ENCODE measurements around the gene UBA52. TPM values are rescaled to one million over a fixed set of nuclear protein-coding genes. Genes with fewer than 3 reads are reported as not detected.

Gene UBA52
- total and polyA plus RNA-seq, 2 experiments from 2014 or later: 627 to 1,301 TPM

DNA sequence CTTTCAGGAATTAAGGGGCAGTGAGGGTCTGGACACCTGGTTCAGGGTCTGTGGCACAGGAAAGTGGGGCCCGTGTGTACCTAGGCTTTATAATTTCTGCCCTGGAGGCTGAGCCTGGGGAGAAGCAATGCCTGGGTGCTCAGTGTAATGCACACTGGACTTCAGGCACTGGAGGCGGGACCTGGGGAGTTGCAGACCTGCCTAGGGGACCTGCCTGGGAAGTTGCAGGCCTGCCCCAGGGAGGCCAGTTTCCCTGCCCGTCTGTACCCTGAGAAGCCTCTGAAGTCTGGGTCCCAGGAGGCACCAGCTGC lies 38.5 kb downstream of the UBA52 start:
- Histone ChIP-seq H3K27ac (ENCODE audit: low read depth) (no peak overlapping the region), H3K36me3 (ENCODE audit: insufficient read depth) (no peaks in the 10 kb centered on the region), H3K4me2 (peak overlapping the region; percentile 94), H3K79me2 (replicated peaks; ENCODE audit: insufficient read depth) (no peaks in the 10 kb centered on the region), H3K9me2 (ENCODE audit: insufficient read depth) (no peaks in the 10 kb centered on the region), H2AFZ (no peak overlapping the region), H3K4me3 (peak overlapping the region; percentile 76), H4K20me1 (replicated peaks; ENCODE audit: insufficient read depth) (no peaks in the 10 kb centered on the region), H3K4me1 (ENCODE audit: insufficient read depth) (peaks cover 53% of the 10 kb centered on the region), H3F3A (replicated peaks; ENCODE audit: low read depth) (peaks cover 25% of the 10 kb centered on the region), H3K27me3 (ENCODE audit: insufficient read depth) (peaks cover 97% of the 10 kb centered on the region)
- Mint-ChIP-seq H3K4me1 (peaks cover 42% of the 10 kb centered on the region), H3K27ac (no peak overlapping the region), H3K27me3 (ENCODE audit: insufficient read depth, low read depth, poor library complexity) (peaks cover 81% of the 10 kb centered on the region), H3K36me3 (ENCODE audit: low read depth) (peaks cover 3% of the 10 kb centered on the region; the same call in 1 of the 3 replicates), H3K4me3 (peak overlapping the region; percentile 23; the same call in 2 of the 3 replicates), H3K9me3 (no peaks in the 10 kb centered on the region; the same call in 2 of the 3 replicates)
- ATAC-seq (peak; percentile 3), DNase-seq (ENCODE audit: low spot score) (no peak)
- TF ChIP-seq ETS1 (IDR thresholded peaks at IDR 0.05): no peak
- TF ChIP-seq EZH2 (IDR thresholded peaks at IDR 0.05; ENCODE audit: low read depth, unreplicated experiment): peak; percentile 16

DNA sequence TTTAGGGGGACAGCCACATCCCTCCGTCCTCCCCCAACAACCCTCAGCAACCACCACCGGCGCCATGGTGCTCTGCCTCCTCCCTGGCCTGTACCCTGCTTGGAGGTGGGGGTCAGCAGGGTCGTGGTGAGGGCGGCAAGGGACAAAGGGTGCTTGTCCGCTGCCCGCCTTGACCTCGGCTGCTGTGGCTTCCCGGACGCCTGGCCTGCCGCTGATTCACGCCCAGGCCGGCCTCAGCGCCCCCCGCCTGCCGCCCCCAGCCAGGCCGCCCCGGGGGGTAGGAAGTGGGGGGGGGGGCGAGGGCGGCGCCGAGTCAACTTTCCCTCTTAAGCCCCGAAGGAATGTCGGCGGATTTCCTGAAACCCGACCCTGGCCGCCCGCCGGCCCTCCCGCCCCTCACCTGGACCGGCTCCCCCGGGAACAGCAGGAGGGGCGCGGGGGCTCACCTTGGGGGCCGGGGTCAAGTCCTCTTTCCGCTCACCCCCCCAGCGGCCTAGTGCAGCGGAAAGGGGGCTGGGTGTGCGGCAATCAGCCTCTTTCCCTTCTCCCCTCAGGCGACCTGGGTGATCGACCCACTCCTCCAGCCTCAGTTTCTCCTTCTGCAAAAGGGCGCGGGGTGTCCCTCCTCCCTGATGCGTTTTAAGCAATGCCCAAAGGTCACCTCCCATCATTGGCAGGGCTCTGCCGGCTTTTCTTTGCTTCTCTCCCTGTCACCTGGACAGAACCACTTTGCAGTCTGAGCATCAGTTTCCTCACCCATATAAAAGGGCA lies 39.1 kb downstream of the UBA52 start:
- H3K4me3 ChIP-seq: peak overlapping the region; percentile 76
- TF ChIP-seq ETS1 (IDR thresholded peaks at IDR 0.05): peak; percentile 54; the same call in 1 of the 2 replicates
- TF ChIP-seq ZNF331 (CRISPR knock-in tag; IDR thresholded peaks at IDR 0.05; ENCODE audit: low read depth): no peak
- 0 out of 2 replicates have a peak, but pooled peaks have one; percentile 10 for TF ChIP-seq CREB1 (CRISPR knock-in tag; IDR thresholded peaks at IDR 0.05; ENCODE audit: low read depth)
- no peak for TF ChIP-seq JUNB (IDR thresholded peaks at IDR 0.05; ENCODE audit: unreplicated experiment)
- TF ChIP-seq, protein P1, sequence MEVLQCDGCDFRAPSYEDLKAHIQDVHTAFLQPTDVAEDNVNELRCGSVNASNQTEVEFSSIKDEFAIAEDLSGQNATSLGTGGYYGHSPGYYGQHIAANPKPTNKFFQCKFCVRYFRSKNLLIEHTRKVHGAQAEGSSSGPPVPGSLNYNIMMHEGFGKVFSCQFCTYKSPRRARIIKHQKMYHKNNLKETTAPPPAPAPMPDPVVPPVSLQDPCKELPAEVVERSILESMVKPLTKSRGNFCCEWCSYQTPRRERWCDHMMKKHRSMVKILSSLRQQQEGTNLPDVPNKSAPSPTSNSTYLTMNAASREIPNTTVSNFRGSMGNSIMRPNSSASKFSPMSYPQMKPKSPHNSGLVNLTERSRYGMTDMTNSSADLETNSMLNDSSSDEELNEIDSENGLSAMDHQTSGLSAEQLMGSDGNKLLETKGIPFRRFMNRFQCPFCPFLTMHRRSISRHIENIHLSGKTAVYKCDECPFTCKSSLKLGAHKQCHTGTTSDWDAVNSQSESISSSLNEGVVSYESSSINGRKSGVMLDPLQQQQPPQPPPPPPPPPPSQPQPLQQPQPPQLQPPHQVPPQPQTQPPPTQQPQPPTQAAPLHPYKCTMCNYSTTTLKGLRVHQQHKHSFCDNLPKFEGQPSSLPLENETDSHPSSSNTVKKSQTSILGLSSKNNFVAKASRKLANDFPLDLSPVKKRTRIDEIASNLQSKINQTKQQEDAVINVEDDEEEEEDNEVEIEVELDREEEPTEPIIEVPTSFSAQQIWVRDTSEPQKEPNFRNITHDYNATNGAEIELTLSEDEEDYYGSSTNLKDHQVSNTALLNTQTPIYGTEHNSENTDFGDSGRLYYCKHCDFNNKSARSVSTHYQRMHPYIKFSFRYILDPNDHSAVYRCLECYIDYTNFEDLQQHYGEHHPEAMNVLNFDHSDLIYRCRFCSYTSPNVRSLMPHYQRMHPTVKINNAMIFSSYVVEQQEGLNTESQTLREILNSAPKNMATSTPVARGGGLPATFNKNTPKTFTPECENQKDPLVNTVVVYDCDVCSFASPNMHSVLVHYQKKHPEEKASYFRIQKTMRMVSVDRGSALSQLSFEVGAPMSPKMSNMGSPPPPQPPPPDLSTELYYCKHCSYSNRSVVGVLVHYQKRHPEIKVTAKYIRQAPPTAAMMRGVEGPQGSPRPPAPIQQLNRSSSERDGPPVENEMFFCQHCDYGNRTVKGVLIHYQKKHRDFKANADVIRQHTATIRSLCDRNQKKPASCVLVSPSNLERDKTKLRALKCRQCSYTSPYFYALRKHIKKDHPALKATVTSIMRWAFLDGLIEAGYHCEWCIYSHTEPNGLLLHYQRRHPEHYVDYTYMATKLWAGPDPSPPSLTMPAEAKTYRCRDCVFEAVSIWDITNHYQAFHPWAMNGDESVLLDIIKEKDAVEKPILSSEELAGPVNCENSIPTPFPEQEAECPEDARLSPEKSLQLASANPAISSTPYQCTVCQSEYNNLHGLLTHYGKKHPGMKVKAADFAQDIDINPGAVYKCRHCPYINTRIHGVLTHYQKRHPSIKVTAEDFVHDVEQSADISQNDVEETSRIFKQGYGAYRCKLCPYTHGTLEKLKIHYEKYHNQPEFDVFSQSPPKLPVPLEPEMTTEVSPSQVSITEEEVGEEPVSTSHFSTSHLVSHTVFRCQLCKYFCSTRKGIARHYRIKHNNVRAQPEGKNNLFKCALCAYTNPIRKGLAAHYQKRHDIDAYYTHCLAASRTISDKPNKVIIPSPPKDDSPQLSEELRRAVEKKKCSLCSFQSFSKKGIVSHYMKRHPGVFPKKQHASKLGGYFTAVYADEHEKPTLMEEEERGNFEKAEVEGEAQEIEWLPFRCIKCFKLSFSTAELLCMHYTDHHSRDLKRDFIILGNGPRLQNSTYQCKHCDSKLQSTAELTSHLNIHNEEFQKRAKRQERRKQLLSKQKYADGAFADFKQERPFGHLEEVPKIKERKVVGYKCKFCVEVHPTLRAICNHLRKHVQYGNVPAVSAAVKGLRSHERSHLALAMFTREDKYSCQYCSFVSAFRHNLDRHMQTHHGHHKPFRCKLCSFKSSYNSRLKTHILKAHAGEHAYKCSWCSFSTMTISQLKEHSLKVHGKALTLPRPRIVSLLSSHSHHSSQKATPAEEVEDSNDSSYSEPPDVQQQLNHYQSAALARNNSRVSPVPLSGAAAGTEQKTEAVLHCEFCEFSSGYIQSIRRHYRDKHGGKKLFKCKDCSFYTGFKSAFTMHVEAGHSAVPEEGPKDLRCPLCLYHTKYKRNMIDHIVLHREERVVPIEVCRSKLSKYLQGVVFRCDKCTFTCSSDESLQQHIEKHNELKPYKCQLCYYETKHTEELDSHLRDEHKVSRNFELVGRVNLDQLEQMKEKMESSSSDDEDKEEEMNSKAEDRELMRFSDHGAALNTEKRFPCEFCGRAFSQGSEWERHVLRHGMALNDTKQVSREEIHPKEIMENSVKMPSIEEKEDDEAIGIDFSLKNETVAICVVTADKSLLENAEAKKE (CRISPR knock-in tag; IDR thresholded peaks at IDR 0.05): no peak
- TF ChIP-seq REST (IDR thresholded peaks at IDR 0.05; ENCODE audit: unreplicated experiment): no peak
- TF ChIP-seq STAT1 (IDR thresholded peaks at IDR 0.05; ENCODE audit: unreplicated experiment): no peak

More for the DNA sequence above, 39.1 kb downstream of the UBA52 start:
- Histone ChIP-seq H3K27me3 (ENCODE audit: insufficient read depth) (peaks cover 97% of the 10 kb centered on the region), H3K79me2 (replicated peaks; ENCODE audit: insufficient read depth) (no peaks in the 10 kb centered on the region), H2AFZ (0 out of 2 replicates have a peak overlapping the region, but pooled peaks have one; percentile 34), H3K9me2 (ENCODE audit: insufficient read depth) (no peaks in the 10 kb centered on the region), H3K4me2 (peak overlapping the region; percentile 94), H3K36me3 (ENCODE audit: insufficient read depth) (no peaks in the 10 kb centered on the region), H3F3A (replicated peaks; ENCODE audit: low read depth) (peaks cover 25% of the 10 kb centered on the region), H4K20me1 (replicated peaks; ENCODE audit: insufficient read depth) (no peaks in the 10 kb centered on the region), H3K4me1 (ENCODE audit: insufficient read depth) (peaks cover 53% of the 10 kb centered on the region), H3K27ac (ENCODE audit: low read depth) (no peak overlapping the region)
- Mint-ChIP-seq H3K4me1 (peaks cover 39% of the 10 kb centered on the region), H3K36me3 (ENCODE audit: low read depth) (peaks cover 2% of the 10 kb centered on the region; the same call in 1 of the 3 replicates), H3K27me3 (ENCODE audit: insufficient read depth, low read depth, poor library complexity) (peaks cover 81% of the 10 kb centered on the region), H3K27ac (no peak overlapping the region), H3K9me3 (no peaks in the 10 kb centered on the region), H3K4me3 (peak overlapping the region; percentile 68)
- peak; percentile 6 for ATAC-seq
- DNase-seq (ENCODE audit: low spot score): peak; percentile 74
